HuH-7 (cell line): ENCODE data around the gene NOS3.

ENCODE experiments used
- DNase-seq: peaks from one replicate; pipeline ENCODE4 v3.0.0; 2011; ENCODE audit warnings: low spot score

NOS3 gene

DNA sequence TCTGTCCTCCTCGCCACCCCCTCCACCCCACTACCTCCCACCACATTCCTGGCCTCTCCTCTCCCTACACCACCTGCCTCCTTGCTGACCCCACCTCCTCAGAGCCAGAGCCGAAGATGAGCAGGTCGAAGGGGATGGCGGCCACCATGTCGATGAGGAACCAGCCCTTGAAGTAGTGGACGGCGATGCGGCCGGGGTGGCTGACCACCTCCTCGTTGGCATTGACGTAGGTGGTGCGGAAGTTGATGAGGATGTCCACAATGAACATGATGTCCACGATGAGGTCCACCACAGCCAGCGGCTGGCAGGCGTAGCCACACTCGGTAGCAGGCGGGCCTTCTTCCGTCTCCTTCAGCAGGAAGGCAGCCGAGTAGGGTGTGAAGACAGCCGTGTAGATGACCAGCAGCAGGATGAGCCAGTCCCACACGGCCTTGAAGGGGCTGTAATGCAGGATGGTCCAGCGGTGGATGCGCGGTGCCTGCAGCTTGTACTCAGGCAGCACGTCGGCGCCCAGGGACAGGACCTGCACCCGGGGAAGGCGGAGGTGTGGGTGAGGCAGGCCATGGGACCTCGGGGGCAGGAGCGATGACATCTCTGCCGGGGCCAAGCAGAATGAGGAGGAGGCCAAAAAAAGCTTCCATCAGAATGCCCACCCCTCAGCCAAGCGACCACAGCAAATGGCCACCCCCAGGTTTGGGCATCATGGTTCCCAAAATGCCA, 38.3 kb upstream of the NOS3 start:
- no peak for DNase-seq

DNA sequence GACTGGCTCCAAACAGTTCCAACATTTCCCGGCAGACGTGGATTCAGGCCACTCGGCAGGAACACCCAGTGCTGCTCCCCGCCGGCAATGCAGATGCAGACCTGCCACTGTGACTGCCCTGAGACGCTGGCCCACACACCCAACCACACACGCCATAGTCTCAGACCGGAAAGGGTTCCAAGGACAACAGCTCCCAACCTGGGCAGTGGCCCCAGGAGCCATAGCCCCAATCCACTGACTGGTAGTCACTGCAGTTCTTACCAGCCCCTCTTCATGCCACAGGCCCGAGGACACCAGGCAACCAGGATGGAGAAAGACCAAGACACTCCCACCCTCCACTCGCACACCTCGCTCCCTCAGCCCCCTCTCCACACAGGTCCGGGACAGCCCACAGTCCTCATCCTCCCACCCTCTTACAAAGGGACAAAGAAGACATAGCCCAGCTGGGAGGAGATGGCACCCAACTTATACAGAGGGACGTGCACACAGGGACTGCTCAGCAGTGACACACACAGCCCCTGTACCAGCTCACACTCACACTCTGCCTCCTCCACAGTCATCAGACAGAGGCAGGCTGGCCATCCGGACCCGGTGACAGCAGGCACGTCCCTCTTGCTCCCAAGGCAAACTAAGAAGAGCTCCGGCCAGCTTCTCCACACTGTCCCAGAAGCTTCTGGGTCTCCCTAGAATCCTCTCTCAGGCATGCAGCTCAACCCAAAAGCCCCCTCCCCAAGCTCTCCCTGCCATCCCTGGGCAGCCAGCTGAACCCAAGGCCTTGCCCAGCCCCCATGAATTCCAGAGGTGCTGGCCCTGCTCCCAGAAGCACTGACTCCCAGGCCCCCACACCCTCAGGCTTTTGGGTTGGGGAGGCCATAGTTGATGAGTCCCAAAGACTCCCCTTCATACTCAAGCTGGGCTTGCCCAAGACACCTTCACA, 37.5 kb upstream of the NOS3 start:
- no peak for DNase-seq

DNA sequence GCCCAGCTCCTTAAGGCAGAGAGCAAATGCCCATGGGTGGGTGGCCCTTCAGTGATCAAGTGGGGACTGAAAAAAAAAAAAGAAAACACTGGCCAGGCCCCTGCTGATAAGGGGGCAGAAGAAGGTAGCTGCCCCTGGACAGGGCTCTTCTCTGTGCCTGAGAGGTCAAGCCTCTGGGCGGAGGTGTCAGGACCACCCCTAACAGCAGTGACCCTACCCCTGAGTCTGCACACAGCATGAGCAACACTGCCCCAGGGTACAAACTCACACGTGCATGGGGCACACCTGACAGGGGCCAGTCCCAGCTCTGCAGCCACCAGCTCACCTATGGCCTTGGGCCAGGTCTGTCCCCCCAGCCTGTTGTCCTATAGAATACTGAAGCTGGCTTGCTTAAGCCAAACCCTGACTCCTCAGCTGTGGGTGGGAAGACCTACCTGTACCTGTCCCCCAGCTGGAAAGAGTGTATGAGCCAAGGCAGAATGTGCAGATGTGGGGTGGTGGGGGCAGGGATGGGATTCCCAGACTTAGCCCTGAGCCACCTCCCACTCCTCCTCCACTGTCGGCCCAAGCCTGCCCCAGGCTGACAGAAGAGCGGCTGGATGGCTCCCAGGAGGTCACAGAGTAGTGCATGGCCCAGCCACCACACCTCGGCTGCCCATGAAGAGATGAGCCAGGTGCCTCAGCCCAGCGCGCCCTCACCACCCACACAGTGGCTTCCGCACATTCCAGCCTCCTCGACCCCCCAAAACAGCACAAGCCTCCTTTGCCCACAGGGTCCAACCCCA, 36.4 kb upstream of the NOS3 start:
- DNase-seq: no peak

DNA sequence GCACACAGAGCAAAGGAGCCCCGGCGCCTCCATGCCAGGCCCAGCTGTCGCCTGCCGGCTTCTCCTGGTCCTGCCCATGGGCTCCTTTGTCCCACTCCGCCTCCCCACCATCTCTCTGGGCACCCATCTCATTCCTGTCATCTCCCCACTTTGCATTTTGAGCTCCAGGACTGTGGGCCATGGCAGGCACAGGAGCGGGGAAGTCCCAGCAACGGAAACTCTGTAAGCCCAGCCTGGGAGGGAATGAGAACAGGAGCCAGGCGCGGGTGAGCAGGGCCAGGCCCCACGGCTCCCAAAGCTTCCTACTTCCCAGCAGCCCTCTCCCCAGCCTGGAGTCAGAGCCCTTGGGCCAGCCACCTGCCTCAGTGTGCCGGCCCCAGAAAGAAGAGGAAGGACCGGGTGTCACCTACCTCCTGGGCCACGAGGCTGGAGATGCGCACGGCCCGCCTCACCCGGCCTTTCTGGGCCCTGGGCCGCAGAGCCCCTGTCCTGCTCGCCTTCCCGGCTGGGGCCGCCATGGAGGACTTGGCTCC, 35.8 kb upstream of the NOS3 start:
- no peak for DNase-seq

DNA sequence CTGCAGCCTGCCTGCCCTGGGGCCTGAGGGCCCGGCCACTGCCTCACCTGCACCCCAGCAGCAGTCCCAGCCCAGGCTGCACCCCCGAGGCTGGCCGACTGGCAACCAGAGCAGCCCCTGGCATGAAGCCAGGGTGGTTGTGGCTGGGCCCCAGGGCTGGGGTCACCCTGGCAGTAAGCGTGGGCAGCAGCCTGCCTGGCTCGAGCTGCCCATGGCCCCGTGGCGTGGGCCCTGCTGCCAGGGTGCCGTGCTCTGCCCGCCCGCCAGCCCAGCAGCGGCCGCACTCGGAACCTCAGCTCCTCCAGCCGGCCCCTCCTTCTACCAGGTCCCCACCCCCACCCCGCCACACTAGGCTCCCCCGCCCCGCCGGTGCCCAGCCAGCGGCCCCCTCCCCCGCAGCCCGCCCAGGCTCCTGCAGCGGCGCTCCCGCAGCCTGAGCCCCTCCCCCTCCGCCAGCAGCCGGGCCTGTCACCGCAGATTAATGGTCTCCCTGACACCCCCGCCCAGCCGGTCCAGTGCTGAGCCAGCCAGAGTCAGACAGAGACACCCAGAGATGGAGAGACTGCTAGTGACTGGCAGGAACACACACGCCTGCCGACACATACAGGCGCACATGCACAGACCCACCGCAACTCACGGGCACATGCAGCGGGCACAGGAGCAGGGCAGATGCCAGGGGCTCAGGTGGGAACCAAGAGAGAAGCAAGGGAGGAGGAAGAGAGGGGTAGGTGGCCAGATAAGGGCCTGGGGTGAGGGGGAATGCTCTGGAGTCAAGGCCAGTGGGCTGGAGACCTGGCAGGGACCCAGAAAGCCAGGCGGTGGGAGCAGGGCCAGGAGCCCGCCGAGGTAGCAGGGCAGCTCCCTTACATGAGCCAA, 35.1 kb upstream of the NOS3 start:
- DNase-seq: no peak

DNA sequence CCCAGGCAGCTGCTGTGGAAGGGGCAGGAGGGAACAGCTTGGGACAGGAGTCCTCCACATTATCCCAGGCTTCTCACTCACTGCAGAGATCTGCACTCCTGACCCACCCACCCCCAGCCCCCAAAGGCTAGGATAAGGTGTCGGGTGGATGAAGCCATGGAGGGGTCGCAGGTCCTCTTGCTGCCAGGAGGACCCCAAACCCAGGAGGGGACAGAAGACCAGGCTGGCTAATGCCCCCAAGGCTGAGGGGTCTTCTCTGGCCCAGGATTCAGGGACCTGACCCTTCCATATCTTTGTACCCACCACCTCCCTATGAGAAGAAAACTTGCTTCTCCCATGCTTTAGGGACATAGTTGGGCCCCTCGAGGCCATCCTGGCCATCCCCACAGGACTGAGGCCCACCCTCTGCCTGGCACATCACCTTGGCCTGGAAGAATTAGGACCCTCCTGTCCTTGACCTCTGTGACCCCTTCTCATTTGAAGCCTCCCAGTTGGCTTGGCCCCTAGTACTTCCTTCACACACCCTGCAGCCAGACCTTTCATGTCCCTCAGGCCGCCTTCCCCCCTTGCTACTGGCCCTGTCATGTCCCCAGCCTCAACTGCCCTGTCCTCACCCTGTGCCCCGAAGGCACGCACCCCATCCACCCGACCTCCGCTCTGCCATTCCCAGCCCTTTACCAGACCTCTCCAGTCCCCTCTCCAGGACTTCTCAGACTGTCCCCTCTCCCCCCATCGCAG, 34.3 kb upstream of the NOS3 start:
- no peak for DNase-seq

DNA sequence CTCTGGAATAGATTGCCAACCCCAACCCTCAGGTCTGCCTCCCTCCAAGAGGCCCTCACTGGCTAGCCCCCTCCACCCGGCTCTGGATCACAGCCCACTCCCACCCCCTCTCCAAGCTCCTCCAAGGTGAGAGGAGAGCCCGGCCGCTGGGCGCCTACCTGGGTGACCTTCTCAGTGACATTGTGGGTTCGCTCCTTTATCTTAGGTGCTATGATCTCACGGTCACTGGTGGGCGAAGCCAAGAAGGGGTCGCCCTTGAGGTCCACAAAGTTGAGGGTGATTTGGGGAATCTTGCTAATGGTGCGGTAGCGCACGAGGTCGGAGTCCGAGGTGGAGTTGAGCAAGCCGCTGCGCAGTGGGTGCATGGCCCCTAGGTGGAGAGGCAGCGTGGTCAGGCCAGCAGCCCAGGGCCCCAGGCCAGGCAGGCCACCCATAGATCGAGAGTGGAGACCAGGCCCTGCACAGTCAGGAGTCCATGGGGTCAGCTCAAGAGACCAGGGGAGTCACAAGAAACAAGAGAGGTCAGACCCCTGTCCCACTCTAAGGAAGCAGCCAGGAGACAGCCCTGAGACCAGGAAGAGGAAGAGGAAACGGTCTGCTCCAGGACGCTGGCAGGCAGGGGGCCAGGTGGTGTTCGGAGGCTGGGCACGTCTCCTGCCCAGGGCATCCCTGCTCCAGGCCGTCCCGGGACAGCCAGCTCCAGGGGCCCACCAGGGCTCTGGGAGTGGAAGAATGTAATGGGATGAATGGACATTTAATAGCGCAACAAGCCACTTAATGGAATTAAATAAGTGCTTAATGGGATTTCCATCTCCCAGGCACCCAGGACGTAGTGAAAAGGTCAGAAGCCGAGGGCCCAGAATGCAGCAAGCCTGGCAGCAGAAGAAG, 33.4 kb upstream of the NOS3 start:
- no peak for DNase-seq

DNA sequence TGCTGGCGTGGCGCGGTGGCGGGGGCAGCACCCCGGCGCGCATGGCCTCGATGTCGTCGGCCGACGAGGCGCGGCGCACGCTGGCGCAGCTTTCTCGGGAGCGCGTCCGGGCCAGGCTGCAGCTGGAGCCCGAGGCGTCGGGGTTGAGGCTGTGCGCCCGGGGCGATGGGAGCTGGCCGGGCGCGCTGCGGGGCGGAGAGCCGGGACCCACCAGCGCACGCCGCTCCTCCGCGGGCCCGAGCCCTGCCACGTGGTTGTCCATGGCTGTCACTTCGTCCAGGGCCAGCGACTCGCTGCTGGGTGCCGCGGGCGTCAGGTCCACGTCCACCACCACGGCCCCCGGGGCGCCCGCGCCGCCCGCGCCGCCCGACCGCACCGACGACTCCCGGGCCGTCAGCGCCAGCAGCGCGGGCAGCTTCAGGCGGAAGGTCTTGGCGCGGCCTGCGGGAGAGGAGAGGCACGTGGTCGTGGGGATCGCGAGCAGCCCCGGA, 32.7 kb upstream of the NOS3 start:
- no peak for DNase-seq

DNA sequence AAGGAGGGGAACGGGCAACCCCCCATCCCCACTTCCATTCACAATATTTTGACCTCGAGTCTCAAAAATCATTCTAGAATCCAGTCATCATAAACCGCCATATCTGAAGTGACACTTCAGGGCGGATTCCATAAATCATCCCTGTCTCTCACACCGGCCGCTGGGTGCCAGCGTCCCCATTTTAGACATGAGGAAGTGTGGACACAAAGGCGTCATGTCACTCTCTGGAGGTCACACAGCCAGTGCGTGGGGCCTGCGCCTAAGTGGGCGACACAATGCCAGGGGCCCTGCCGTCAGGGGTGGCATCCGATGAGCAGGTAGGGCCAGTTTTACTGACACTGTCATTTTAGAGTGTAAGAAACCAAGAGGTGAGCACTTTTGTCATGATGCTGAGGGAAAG, 32.2 kb upstream of the NOS3 start:
- no peak for DNase-seq

DNA sequence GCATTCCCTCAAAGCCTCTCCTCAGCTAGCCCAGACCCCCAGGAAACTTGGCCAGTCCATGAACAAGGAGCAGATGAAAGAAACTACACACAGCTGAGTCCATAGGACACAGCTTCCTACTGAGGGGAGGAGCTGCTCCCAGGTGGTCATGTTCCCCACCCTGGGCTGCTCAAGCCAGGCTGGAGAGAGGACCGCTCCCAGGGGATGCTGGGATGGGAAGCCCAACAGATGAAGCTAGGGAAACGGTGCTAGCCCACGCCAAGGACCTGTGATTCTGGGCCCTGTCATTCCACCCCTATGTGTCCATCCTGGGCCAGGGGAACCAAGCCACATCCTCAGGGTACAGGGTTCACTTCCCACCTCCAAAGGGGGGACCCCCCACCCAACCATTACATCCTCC, 31.7 kb upstream of the NOS3 start:
- no peak for DNase-seq

DNA sequence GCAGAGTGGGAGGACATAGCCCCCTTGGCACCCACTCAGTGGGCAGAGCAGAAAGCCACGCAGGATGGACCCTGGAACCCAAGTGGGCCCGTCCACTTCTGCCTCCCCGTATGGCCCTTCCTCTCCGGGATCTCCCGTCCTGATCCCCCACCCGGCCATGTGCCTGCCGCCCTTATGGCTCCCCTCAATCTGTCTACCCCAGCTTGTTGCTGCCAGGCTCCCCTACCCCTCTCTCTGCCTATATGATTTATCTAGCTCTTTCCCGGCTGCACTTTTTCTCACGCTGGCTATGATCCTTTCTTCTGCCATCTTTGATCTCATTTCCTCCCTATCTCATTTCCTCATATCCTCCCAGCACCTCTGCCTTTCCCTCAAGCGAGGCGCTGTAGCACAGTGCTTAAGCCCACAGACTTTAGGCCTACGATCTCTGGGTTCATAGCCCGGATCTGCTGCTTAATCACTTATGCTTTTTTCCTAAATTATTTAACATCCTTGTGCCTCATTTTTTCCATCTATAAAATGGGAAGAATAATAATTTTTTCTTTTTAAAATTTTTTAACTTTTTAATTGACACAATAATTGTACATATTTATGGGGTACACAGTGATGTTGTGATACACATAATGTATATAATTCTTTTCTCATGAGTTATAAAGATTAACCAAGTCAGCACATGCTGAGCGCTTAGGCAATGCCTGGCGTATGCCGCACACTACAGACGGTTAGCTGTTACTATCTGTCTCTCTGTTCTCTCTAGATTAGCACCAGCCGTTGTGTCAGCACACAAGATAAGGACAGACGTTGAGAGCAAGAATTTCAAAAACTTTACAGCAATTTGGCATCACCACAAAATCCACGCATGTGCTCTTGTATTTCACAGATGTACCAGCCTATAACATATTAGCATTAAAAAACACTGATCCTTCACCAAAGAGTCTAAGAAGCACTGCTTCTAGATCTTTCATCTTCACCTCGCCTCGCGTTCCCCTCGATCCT, 30.8 kb upstream of the NOS3 start:
- DNase-seq: no peak

DNA sequence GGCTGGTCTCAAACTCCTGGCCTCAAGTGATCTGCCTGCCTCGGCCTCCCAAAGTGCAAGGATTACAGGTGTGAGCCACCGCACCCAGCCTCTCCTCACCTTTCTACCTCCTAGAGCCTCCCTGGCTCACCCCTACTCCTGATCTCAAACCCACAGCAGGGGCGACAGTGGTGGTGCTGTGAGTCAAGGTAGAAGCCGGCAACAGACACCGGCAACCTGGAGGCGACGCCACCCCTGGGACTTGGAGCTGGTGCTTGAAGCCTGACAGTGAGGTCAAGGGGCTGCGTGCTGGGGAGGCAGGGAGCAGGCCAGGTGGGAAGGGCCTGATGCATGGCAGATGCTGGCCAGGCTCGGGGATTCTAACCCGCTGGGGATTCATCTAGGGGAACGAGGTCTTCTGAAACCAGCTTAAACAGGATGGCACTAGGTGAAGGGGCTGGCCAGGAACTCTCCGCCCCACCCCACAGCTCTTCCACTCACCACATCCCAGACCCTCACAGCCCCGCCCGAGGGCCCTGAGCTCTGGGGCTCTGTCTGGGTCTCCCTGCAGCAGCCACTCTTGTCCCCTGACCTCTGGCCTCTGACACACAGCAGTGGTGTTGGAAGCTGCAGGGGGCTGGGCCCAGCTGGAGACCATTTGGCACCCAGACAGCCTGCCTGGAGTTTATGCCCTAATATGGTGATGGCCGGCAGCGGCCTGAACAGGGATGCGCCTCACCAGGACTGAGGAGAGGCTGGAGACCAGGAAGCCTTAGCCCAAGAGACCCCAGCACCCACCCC, 29.1 kb upstream of the NOS3 start:
- no peak for DNase-seq

DNA sequence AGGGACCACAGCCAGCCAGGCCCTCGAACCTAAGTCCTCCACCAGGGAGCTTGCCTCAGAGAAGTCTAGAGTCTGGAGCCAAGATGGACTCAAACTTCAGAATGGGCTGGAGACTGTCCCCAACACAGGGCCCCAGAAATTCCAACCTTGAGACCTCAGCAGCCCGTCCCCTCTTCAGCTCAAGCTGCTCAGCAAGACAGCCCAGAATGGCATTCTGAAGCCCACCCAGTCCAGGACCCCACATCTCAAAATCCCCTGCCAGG, 28.6 kb upstream of the NOS3 start:
- no peak for DNase-seq

DNA sequence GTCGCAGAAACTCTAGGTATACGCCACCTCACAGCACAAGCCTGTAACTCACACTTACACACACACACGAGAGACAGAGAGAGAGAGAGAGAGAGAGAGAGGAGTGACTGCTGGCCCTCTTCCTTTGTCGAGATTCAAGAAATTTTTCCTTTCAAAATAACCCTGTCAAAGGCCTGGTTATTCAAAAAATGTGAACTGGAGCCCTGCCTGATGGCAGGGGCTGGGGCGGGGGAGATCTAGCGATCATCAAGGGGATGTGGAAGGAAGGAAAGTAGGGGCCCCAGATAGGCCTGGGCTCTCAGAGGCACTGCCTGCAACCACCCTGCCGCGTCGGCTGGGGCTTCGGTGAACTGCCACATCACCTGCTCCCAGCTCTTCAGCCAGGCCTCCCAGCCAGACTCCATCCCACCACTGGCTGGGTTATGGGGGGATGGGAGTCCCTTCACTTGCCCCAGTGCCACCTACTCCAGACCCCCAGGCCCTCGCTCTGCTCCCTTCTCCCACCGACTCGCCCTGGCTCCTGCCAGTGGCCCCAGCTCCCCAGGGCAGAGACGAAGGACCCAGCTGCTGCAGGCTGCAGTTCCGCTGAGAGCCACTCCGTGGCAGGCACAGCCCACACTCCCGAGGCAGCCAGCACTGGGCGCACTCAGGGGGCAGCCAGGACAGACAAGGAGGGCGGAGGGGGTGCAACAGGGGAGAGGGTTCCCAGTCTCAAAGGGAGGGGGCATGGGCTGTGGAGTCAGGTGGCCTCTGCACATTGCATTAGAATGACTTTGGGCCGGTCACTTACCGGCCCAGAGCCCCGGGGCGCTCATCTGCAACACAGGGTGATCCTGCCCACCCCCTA, 28.0 kb upstream of the NOS3 start:
- DNase-seq: peak; percentile 98

DNA sequence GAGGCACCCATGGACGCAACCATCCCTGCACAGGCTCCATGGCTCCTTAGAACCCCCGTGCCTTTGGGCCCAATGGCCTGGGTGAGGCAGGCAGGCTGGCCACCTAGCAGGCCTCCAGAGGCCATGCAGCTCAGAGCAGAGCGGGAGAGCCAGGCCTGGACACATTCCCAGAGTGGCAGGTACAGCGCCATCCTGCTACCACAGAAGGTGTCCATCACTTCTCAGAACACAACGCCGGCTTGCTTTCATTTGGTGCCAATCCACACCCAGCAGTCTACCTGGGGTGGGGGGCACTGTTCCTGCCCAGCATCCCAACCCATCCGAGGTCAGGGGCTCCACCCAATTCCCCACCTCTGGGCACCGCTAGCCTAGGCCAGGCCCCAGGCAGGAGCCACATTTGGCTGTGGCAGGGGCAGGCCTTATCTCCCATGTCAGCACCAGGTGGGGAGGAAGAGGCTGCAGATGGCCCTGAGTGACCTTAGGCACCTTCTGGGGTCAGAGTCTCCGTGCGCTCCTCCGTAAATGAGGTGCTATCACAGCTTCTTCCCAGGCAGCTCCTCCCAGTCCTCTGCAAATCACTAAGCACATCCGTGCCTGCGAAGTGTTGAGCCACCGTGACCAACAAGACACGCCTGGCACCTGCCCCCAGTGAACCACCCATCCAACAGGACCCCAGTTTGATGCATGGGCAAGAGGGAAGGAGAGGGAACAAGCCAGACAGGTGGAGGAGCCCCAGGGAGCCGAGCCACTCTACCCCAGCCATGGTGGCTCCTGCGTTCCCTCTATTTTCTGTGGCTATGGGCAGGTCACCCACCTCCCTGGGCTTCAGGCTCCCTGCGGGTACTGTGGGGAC, 26.9 kb upstream of the NOS3 start:
- no peak for DNase-seq
